ENCODE measurements around the gene ATP8A1. TPM values are rescaled to one million over a fixed set of nuclear protein-coding genes. Genes with fewer than 3 reads are reported as not detected.

ATP8A1 gene
- total and polyA plus RNA-seq, 2 of the 8 experiments (the other 6 are each of a cell fraction or from before 2014, with no cell fraction given): 3.7 to 14.9 TPM

DNA sequence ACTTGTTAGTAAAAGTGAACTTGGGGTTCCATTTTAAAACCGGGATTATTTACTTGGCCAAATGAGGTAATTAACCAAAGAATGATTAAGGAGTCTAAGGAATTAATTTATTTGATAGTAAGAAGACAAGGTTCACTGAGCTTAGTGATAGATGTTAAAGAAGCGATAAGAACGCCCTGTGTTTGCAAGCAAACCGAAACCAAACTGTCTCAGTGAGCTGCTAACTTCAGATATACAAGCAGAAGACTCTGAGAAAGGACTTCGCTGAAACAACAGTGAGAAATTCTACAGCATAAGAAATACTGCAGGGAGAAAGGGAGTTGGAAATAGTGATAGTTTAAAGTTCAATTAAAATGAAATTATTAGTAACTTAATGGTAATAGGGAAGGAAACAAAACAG is 297.2 kb downstream of the ATP8A1 start:
- Histone ChIP-seq H2BK120ac (replicated peaks; ENCODE audit: low read depth, low read length) (no peak overlapping the region), H4K5ac (ENCODE audit: insufficient read length, low read depth, low read length) (no peak overlapping the region), H3K23ac (ENCODE audit: insufficient read length) (no peak overlapping the region), H3K4me3 (ENCODE audit: extremely low read depth in 1 of 4, insufficient read depth in 2 of 4, low read depth in 3 of 4, low read length in 4 of 4) (no peak overlapping the region), H2AK5ac (ENCODE audit: low read depth, low read length) (no peak overlapping the region), H3K56ac (replicated peaks; ENCODE audit: insufficient read length, low read depth, low read length) (no peak overlapping the region), H3K18ac (ENCODE audit: extremely low read depth, low read length) (no peak overlapping the region), H3K14ac (ENCODE audit: insufficient read length) (no peak overlapping the region), H4K20me1 (replicated peaks in 1 of 2; ENCODE audit: control insufficient read depth in 1 of 2, insufficient read depth in 2 of 2, low read length in 2 of 2) (no peaks in the 10 kb centered on the region), H3K9ac (replicated peaks in 1 of 4; ENCODE audit: extremely low read depth in 1 of 4, low read depth in 3 of 4, low read length in 3 of 4) (no peak overlapping the region), H2BK20ac (ENCODE audit: low read length) (no peak overlapping the region), H3K4me2 (ENCODE audit: insufficient read depth in 1 of 2, low read depth in 2 of 2, low read length in 2 of 2) (no peak overlapping the region), H2AFZ (ENCODE audit: low read length) (no peak overlapping the region), H3K36me3 (ENCODE audit: control insufficient read depth in 2 of 4, insufficient read depth in 4 of 4, low read length in 3 of 4) (no peaks in the 10 kb centered on the region), H3K9me3 (ENCODE audit: insufficient read depth in 2 of 2, low read depth in 1 of 2, low read length in 1 of 2) (no peaks in the 10 kb centered on the region), H3K79me2 (ENCODE audit: control insufficient read depth in 1 of 2, insufficient read depth in 2 of 2, low read length in 2 of 2) (no peaks in the 10 kb centered on the region), H3K23me2 (ENCODE audit: low read depth, low read length) (peaks cover 2% of the 10 kb centered on the region; the same call in 1 of the 2 replicates), H2BK5ac (ENCODE audit: low read depth, low read length) (no peak overlapping the region), H2BK12ac (ENCODE audit: low read depth, low read length) (no peak overlapping the region), H3K79me1 (ENCODE audit: low read depth, low read length) (no peaks in the 10 kb centered on the region), H3K4ac (replicated peaks; ENCODE audit: insufficient read length, low read depth, low read length) (no peak overlapping the region), H4K8ac (ENCODE audit: extremely low read depth, insufficient read depth, low read length) (no peak overlapping the region), H4K91ac (replicated peaks; ENCODE audit: insufficient read length, low read length) (no peak overlapping the region), H3K27ac (ENCODE audit: low read depth, low read length) (no peak overlapping the region), H3K27me3 (replicated peaks in 1 of 4; ENCODE audit: control insufficient read depth in 3 of 4, extremely low read depth in 1 of 4, insufficient read depth in 3 of 4, low read length in 3 of 4) (peaks cover 0 to 1% (median 0%) of the 10 kb centered on the region in 4 experiments; a peak in 1 of 7 replicates), H2BK15ac (ENCODE audit: low read length) (no peak overlapping the region), H3K4me1 (replicated peaks in 1 of 4; ENCODE audit: control insufficient read depth in 3 of 4, insufficient read depth in 4 of 4, low read length in 3 of 4) (no peaks in the 10 kb centered on the region)
- FAIRE-seq: no peak
- WGBS, 2 experiments (ENCODE audit: extremely low coverage in 1 of 2, insufficient coverage in 1 of 2, insufficient read length in 1 of 2, insufficient replicate concordance in 2 of 2, low coverage in 1 of 2, low lambda C conversion rate in 2 of 2, missing lambda C conversion rate in 1 of 2): 87% methylated on average over 5 of the region's 5 CpGs; no CpG with 5 or more reads in 1 of the 2 experiments
- ChIA-PET POLR2A (ENCODE audit: partially characterized antibody) (interaction anchor here (1.1 kb wide), 1 partner anchor 44 kb away, joined by 3 read pairs; no protein-coding TSS in a partner anchor), CTCF (ENCODE audit: partially characterized antibody) (interaction anchor here (1.4 to 2.4 kb wide), 2 partner anchors 9 to 12 kb away, joined by 3 to 7 read pairs; no protein-coding TSS in a partner anchor)
- TF ChIP-seq SRF (IDR thresholded peaks at IDR 0.05; ENCODE audit: low read depth, low read length) (no peak), FOSL1 (IDR thresholded peaks at IDR 0.05; ENCODE audit: insufficient read depth, low read depth, low read length) (no peak), GABPA (IDR thresholded peaks at IDR 0.05; ENCODE audit: borderline replicate concordance, insufficient read depth, low read length) (no peak)
- TF ChIP-seq, protein P1, sequence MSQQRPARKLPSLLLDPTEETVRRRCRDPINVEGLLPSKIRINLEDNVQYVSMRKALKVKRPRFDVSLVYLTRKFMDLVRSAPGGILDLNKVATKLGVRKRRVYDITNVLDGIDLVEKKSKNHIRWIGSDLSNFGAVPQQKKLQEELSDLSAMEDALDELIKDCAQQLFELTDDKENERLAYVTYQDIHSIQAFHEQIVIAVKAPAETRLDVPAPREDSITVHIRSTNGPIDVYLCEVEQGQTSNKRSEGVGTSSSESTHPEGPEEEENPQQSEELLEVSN (IDR thresholded peaks at IDR 0.05): no peak
- no peak for DNase-seq (ENCODE audit: low read depth in 1 of 2, low spot score in 2 of 2)
